ENCODE data around the gene UST. TPM values are rescaled to one million over a fixed set of nuclear protein-coding genes. Genes with fewer than 3 reads are reported as not detected.
"Not testable (repeated sequence)": the region's sequence is repeated elsewhere in the genome, so short reads cannot be mapped to it uniquely, and the experiment has no call there.

Gene UST
- total RNA-seq, 4 donors from 2014 or later = 2.9 to 12.0 (median 5.7) TPM

GRCh38 chr6:148771212-148771601, 24.4 kb downstream of the UST start:
- peak overlapping the region in 1 of 4 donors; percentile 45 for H3K27ac ChIP-seq
- WGBS, 2 donors = 40 to 48% methylated on average over 3 of the region's 3 CpGs

DNA sequence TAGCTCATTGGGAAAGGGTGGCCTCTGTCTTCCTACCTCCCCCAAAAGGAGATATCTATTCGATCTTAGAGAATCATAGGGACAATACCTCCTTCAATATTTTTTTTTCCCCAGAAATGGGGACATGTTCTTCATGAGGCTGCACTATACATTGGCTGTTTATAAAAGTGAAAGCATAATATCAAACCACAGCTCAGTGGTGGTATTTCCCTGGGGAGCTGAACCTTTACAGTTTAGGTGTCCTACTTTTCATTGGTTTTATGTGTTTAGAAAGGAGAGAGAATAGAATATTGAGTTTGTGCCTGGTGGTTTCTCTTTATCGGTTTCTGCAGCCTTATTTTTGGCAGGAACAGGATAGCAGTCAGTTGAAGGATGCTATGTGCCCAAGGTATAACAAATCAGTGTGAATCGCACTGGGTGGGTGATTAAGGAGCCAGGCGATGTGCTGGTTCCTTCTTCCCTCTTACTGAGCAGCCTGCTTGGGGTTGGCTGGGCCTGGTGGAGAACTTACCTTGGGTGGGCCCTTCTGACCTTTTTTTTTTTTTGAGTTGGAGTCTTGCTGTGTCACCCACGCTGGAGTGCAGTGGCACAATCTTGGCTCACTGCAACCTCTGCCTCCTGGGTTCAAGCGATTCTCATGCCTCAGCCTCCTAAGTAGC, 25.2 kb downstream of the UST start:
- TF ChIP-seq POLR2A (IDR thresholded peaks at IDR 0.05) = no peak
- TF ChIP-seq, protein P1, sequence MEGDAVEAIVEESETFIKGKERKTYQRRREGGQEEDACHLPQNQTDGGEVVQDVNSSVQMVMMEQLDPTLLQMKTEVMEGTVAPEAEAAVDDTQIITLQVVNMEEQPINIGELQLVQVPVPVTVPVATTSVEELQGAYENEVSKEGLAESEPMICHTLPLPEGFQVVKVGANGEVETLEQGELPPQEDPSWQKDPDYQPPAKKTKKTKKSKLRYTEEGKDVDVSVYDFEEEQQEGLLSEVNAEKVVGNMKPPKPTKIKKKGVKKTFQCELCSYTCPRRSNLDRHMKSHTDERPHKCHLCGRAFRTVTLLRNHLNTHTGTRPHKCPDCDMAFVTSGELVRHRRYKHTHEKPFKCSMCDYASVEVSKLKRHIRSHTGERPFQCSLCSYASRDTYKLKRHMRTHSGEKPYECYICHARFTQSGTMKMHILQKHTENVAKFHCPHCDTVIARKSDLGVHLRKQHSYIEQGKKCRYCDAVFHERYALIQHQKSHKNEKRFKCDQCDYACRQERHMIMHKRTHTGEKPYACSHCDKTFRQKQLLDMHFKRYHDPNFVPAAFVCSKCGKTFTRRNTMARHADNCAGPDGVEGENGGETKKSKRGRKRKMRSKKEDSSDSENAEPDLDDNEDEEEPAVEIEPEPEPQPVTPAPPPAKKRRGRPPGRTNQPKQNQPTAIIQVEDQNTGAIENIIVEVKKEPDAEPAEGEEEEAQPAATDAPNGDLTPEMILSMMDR (IDR thresholded peaks at IDR 0.05) = no peak
- no peak for DNase-seq
- H3K9me3 ChIP-seq = no peaks in the 10 kb centered on the region
- intact Hi-C loops (cut with DNase I) = no loop called here
- H3K4me1 ChIP-seq = peaks cover 0 to 28% (median 14%) of the 10 kb centered on the region in 3 donors
- H3K36me3 ChIP-seq = no peaks in the 10 kb centered on the region
- no peaks in the 10 kb centered on the region for H3K27me3 ChIP-seq
- H3K27ac ChIP-seq = no peak overlapping the region
- H3K4me3 ChIP-seq = no peak overlapping the region
- 80 to 92% methylated on average over 5 of the region's 6 CpGs for WGBS, 2 donors

More at GRCh38 chr6:148771212-148771601, 24.4 kb downstream of the UST start:
- intact Hi-C loops (cut with DNase I) = no loop called here
- Histone ChIP-seq H3K4me1 (peaks cover 0 to 20% (median 6%) of the 10 kb centered on the region in 3 donors), H3K36me3 (no peaks in the 10 kb centered on the region), H3K4me3 (no peak overlapping the region), H3K27me3 (no peaks in the 10 kb centered on the region), H3K9me3 (no peaks in the 10 kb centered on the region)
- no peak for DNase-seq
- TF ChIP-seq POLR2A (IDR thresholded peaks at IDR 0.05) = no peak

GRCh38 chr6:148775161-148775560, 28.3 kb downstream of the UST start:
- intact Hi-C loops (cut with DNase I) = no loop called here
- no peak overlapping the region for H3K4me3 ChIP-seq
- DNase-seq = no peak
- no peaks in the 10 kb centered on the region for H3K36me3 ChIP-seq
- H3K27me3 ChIP-seq = no peaks in the 10 kb centered on the region
- no peak for TF ChIP-seq POLR2A (IDR thresholded peaks at IDR 0.05)
- TF ChIP-seq, protein P1 (IDR thresholded peaks at IDR 0.05) = no peak
- H3K9me3 ChIP-seq = no peaks in the 10 kb centered on the region
- no peak overlapping the region for H3K27ac ChIP-seq
- H3K4me1 ChIP-seq = peaks cover 0 to 33% (median 14%) of the 10 kb centered on the region in 3 donors
- 79 to 88% methylated on average over 6 of the region's 6 CpGs for WGBS, 2 donors

DNA sequence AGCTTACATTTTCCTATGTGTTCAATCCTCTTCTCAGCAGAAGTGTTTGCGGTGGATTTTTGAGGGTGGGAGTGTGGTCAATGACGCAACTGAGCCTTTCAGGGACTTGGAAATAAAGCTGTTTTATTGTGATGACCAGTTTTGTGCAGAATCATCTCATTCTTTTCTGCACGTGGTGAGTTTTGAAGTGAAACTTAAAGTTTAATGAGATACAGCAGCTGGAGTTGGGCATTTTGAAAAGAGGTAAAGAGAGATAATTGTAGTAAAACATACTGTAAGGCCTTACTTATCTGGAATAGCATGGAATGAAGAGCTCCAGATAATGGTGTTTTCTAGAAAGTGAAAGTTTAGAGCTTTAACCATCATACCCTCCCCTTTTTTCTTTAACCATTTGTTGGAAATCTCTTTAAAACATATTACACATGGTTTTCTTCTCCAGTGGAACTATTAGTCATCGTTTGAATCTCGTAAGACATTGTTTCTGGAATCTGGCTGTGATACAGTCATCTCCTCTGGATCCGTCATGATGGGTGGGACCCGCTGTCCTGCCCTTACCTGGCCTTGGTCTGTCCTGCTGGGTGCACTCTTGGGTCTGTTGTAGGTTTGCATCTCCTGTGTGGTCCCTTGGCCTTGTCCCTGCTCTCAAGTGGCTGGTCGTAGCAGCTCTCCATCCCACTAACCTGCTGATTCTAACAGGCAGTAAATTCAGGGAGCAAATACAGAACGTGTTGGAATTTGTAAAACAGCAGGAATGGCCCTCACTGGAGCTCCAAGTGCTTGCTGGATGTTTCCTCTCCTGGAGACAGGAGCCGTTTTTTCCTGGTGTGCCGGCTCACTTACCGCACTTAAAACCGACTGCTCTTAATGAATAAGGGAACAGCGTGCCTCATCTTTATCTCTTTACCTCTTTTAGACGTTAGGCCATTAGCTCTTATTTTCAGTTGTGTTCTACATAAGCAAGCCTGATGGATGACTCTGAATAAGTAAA, 29.8 kb downstream of the UST start:
- Histone ChIP-seq H3K36me3 (no peaks in the 10 kb centered on the region), H3K4me1 (peaks cover 0 to 22% (median 9%) of the 10 kb centered on the region in 3 donors), H3K4me3 (no peak overlapping the region), H3K9me3 (no peaks in the 10 kb centered on the region), H3K27ac (peak overlapping the region in 3 of 4 donors; percentile 3 to 59 (median 31)), H3K27me3 (no peaks in the 10 kb centered on the region)
- DNase-seq = no peak
- intact Hi-C loops (cut with DNase I) = no loop called here
- TF ChIP-seq POLR2A (IDR thresholded peaks at IDR 0.05) = no peak
- TF ChIP-seq, protein P1 (IDR thresholded peaks at IDR 0.05) = no peak
- 51 to 64% methylated on average over 13 to 15 of the region's 15 CpGs for WGBS, 2 donors

- Histone ChIP-seq H3K27ac (no peak overlapping the region), H3K27me3 (no peaks in the 10 kb centered on the region), H3K4me1 (peaks cover 0 to 18% (median 9%) of the 10 kb centered on the region in 3 donors), H3K9me3 (no peaks in the 10 kb centered on the region), H3K36me3 (no peaks in the 10 kb centered on the region), H3K4me3 (no peak overlapping the region)
- DNase-seq = no peak
- WGBS, 2 donors = 66 to 81% methylated on average over 6 of the region's 6 CpGs
- intact Hi-C loops (cut with DNase I) = no loop called here
- TF ChIP-seq, protein P1 (IDR thresholded peaks at IDR 0.05) = no peak
- no peak for TF ChIP-seq POLR2A (IDR thresholded peaks at IDR 0.05)
These were observed 32.3 kb downstream of the UST start for GRCh38 chr6:148779142-148779562.

- 94 to 96% methylated on average over 1 of the region's 1 CpG for WGBS, 2 donors
- intact Hi-C loops (cut with DNase I); H3K9me3 ChIP-seq: not testable (repeated sequence)
These were observed 33.6 kb downstream of the UST start for GRCh38 chr6:148780423-148780822.

More at GRCh38 chr6:148780423-148780822, 33.6 kb downstream of the UST start:
- not testable (repeated sequence) for H3K27me3 ChIP-seq, H3K4me3 ChIP-seq, H3K36me3 ChIP-seq, H3K27ac ChIP-seq, DNase-seq
- H3K4me1 ChIP-seq = peaks cover 0 to 18% (median 9%) of the 10 kb centered on the region in 3 donors

Data from esophagus squamous epithelium (tissue), 5 donors.